Measurements from ENCODE around the gene GIPC3.

Gene GIPC3

GRCh38 chr19:3573162-3573857 is 12.0 kb upstream of the GIPC3 start (continued):
- TF ChIP-seq ZNF148 (tag by site-specific recombination; IDR thresholded peaks at IDR 0.05; ENCODE audit: borderline replicate concordance) = no peak
- no peak for TF ChIP-seq ZFP41 (tag by site-specific recombination; IDR thresholded peaks at IDR 0.05; ENCODE audit: borderline replicate concordance)
- TF ChIP-seq ZNF175 (tag by site-specific recombination; IDR thresholded peaks at IDR 0.05) = no peak
- TF ChIP-seq ZNF184 (tag by site-specific recombination; IDR thresholded peaks at IDR 0.05) = no peak
- TF ChIP-seq ZIC2 (tag by site-specific recombination; IDR thresholded peaks at IDR 0.05) = no peak; the same call in 1 of the 2 replicates
- no peak for TF ChIP-seq ZNF426 (tag by site-specific recombination; IDR thresholded peaks at IDR 0.05)
- TF ChIP-seq ZNF394 (tag by site-specific recombination; IDR thresholded peaks at IDR 0.05; ENCODE audit: borderline replicate concordance) = no peak
- TF ChIP-seq PRDM2 (tag by site-specific recombination; IDR thresholded peaks at IDR 0.05; ENCODE audit: borderline replicate concordance) = no peak
- TF ChIP-seq ZFP69B (tag by site-specific recombination; IDR thresholded peaks at IDR 0.05) = no peak
- TF ChIP-seq ZNF701 (tag by site-specific recombination; IDR thresholded peaks at IDR 0.05) = no peak
- no peak for TF ChIP-seq ZNF488 (tag by site-specific recombination; IDR thresholded peaks at IDR 0.05)
- no peak for TF ChIP-seq ZNF449 (tag by site-specific recombination; IDR thresholded peaks at IDR 0.05)
- peak; percentile 100 for TF ChIP-seq ZXDB (tag by site-specific recombination; IDR thresholded peaks at IDR 0.05)
- no peak for TF ChIP-seq MYNN (tag by site-specific recombination; IDR thresholded peaks at IDR 0.05; ENCODE audit: borderline replicate concordance)
- TF ChIP-seq OSR2 (tag by site-specific recombination; IDR thresholded peaks at IDR 0.05) = no peak
- TF ChIP-seq ZNF561 (tag by site-specific recombination; IDR thresholded peaks at IDR 0.05; ENCODE audit: borderline replicate concordance) = no peak
- TF ChIP-seq ZNF544 (tag by site-specific recombination; IDR thresholded peaks at IDR 0.05) = no peak
- TF ChIP-seq PRDM6 (tag by site-specific recombination; IDR thresholded peaks at IDR 0.05) = no peak
- no peak for TF ChIP-seq ZBTB49 (tag by site-specific recombination; IDR thresholded peaks at IDR 0.05; ENCODE audit: low read depth)
- no peak for TF ChIP-seq ZNF791 (tag by site-specific recombination; IDR thresholded peaks at IDR 0.05)
- no peak for TF ChIP-seq RBAK (tag by site-specific recombination; IDR thresholded peaks at IDR 0.05)
- no peak for TF ChIP-seq BCL6B (tag by site-specific recombination; IDR thresholded peaks at IDR 0.05)
